NCI-H2081 (cell line): ENCODE results near the gene TMEM31.

ENCODE experiments used
- DNase-seq, 2 experiments: peaks; one replicate each; lab custom pipeline; 2025; lab: John Stamatoyannopoulos, UW

Gene TMEM31

GRCh38 chrX:103710609-103711008 lies at the start of gene TMEM31:
Gene TMEM31 (plus strand): TSS chrX:103710909. CDS start chrX:103712259, 1,350 bp downstream.
- DNase-seq, result no peak

- DNase-seq, result no peak
Measured at GRCh38 chrX:103663981-103664762, 46.5 kb upstream of the TMEM31 start.

GRCh38 chrX:103666202-103667107 lies 44.3 kb upstream of the TMEM31 start:
- no peak for DNase-seq

GRCh38 chrX:103669745-103670144 lies 41.0 kb upstream of the TMEM31 start:
- DNase-seq, result no peak

- no peak for DNase-seq
Measured at GRCh38 chrX:103674531-103675454, 35.9 kb upstream of the TMEM31 start.

- DNase-seq, result no peak
Measured at GRCh38 chrX:103678199-103678993, 32.3 kb upstream of the TMEM31 start.

- no peak for DNase-seq
Measured at GRCh38 chrX:103681443-103681842, 29.3 kb upstream of the TMEM31 start.

GRCh38 chrX:103685396-103685795 lies 25.3 kb upstream of the TMEM31 start:
- DNase-seq, result peak in 1 of 2 experiments; percentile 19

- DNase-seq, result peak; percentile 98 to 100
Measured at GRCh38 chrX:103686199-103687072, 24.3 kb upstream of the TMEM31 start, which contains the start of gene MORF4L2. Gene MORF4L2 (minus strand): TSS chrX:103686699. CDS start chrX:103677027, 9,672 bp downstream.

GRCh38 chrX:103687073-103687695 lies 23.5 kb upstream of the TMEM31 start:
- DNase-seq, result peak; percentile 84 to 92

- peak; percentile 87 to 91 for DNase-seq
Measured at GRCh38 chrX:103687696-103688201, 23.0 kb upstream of the TMEM31 start.

- peak; percentile 48 to 70 for DNase-seq
Measured at GRCh38 chrX:103688946-103689345, 21.8 kb upstream of the TMEM31 start.

GRCh38 chrX:103691059-103691458 lies 19.6 kb upstream of the TMEM31 start:
- no peak for DNase-seq

- DNase-seq, result no peak
Measured at GRCh38 chrX:103697687-103698086, 13.0 kb upstream of the TMEM31 start.

- DNase-seq, result no peak
Measured at GRCh38 chrX:103699243-103699642, 11.5 kb upstream of the TMEM31 start.

- no peak for DNase-seq
Measured at GRCh38 chrX:103704863-103705262, 5.8 kb upstream of the TMEM31 start.

GRCh38 chrX:103716962-103717361 lies 6.3 kb downstream of the TMEM31 start:
- DNase-seq, result peak in 1 of 2 experiments; percentile 77

- no peak for DNase-seq
Measured at GRCh38 chrX:103718120-103718519, 7.4 kb downstream of the TMEM31 start.

GRCh38 chrX:103722505-103722904 lies 11.8 kb downstream of the TMEM31 start:
- no peak for DNase-seq
